SKM-1 treated with dmso at 0.1 percent for 144 hours (cell line): ENCODE measurements around the gene FRMD3.
"Not testable (repeated sequence)": the region's sequence is repeated elsewhere in the genome, so short reads cannot be mapped to it uniquely, and the experiment has no call there.

Source experiments
- DNase-seq: peaks from one replicate; lab custom pipeline; 2025; ENCODE audit not compliant: unreplicated experiment; lab: John Stamatoyannopoulos, UW

Gene FRMD3

GRCh38 chr9:83523684-83524083, 14.5 kb downstream of the FRMD3 start:
- no peak for DNase-seq

- no peak for DNase-seq
Observed at GRCh38 chr9:83521411-83521810, 16.8 kb downstream of the FRMD3 start.

- DNase-seq = no peak
Observed at GRCh38 chr9:83521011-83521410, 17.2 kb downstream of the FRMD3 start.

- no peak for DNase-seq
Observed at GRCh38 chr9:83520292-83520691, 17.9 kb downstream of the FRMD3 start.

DNA sequence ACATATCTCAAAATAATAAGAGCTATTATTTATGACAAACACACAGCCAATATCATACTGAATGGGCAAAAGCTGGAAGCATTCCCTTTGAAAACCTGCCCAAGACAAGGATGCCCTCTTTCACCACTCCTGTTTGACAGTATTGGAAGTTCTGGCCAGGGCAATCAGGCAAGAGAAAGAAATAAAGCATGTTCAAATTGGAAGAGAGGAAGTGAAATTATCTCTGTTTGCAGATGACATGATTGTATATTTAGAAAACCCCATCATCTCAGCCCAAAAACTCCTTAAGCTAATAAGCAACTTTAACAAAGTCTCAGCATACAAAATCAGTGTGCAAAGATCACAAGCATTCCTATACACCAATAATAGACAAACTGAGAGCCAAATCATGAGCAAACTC, 20.2 kb downstream of the FRMD3 start:
- DNase-seq = not testable (repeated sequence)

DNA sequence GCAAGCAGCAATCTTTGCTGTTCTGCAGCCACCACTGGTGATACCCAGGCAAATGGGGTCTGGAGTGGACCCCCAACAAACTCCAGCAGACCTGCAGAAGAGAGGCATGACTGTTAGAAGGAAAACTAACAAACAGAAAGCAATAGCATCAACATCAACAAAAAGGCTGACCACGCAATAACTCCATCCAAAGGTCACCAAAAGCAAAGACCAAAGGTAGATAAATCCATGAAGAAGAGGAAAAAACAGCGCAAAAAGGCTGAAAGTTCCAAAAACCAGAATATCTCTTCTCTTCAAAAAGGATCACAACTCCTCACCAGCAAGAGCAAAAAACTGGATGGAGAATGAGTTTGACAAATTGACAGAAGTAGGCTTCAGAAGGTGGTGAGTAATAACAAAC, 23.4 kb downstream of the FRMD3 start:
- no peak for DNase-seq

DNA sequence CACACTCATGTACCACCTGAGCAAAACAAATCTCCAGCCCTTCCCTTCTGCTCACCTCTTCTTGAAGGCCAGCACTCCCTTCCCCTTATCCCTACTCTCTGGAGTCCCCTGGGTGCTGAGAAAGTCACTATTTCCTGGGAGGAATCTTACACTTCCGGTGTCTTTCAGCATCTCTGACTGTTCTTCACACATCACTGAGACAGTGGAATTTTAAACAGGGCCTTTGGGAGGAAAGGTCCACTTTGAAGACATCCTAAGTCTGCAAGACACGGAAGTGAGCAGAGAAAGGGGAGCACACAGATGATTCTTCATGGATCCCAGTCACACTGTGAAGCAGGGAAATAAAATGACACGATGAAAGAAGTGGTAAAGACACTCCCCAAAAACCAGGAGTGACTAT, 25.6 kb downstream of the FRMD3 start:
- DNase-seq = no peak

DNA sequence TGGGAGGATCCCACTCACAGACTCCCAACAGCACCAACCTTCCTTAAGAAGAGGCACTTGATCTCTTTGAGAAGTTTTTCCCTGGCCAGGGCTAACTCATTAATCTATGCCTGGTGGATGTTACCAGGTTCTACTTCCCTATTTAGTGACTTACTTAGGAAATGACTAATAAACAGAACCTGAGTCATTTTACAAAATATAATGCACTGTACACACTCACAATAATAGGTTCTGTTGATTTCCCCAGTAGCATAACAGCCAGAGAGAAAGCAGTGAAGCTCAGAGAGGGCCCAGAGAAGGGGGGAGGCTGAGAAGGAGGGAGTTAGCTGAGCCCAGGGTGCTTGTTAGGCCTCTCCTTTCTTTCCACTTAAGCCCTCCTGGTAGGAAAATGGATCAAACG, 27.1 kb downstream of the FRMD3 start:
- peak; percentile 24 for DNase-seq

- DNase-seq = no peak
Observed at GRCh38 chr9:83509402-83509801, 28.8 kb downstream of the FRMD3 start.

DNA sequence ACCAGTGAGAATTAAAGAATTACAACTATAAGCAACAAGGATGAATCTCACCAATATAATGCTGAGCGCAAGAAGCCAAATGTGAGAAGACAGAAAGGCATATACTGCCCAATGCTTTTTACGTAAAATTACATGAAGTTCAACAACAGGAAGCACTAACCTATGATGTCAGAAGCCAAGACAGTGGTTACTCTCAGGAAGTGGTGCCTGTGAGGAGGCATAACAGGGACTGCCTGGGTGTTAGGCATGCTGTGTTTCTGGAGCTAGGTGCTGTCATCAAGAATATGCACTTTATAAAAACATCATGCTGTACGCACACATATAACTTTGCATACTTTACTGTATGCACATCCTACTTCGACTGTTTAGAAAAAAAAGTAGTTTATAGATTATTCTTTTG, 30.1 kb downstream of the FRMD3 start:
- no peak for DNase-seq

DNA sequence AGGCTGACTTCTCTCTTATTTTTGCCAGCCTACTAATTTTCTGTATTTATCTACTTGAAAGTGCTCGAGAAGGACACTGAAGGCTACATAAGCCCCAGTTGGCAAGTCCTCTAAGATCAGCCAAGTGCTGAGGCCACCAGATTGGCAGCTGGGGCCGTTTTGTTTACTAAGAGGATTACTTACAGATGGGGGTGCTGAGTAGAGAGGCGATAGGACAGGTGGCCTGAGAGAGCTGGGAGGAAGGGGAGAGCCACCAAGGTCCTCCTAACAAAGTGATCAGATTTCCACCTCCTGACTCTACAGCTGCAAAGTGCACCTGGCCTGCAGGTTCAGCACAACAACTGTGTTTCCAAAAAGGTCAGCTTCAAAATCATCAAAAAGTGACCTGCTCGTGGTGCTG, 32.9 kb downstream of the FRMD3 start:
- DNase-seq = no peak

DNA sequence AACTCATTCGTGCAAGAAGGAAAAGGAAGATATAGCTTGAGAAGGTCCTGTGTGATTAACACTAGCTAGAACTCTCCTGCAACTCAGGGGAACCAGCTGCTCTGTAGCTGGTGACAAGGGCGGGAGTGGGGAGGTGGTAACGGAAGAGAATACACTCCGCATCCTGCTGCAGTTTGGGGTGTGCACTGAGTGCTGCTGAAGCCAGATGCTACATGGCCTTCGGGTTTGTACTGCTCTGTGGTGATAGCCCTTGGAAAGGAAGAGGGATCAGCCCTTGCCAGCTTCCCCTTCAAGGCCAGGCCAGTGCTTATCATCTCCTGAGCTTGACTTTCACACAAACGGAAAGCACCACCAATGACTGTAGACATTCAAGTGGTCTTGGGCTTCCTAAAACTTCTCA, 34.3 kb downstream of the FRMD3 start:
- DNase-seq = no peak

GRCh38 chr9:83501565-83501964, 36.6 kb downstream of the FRMD3 start:
- DNase-seq = no peak

- no peak for DNase-seq
Observed at GRCh38 chr9:83497441-83497840, 40.8 kb downstream of the FRMD3 start.

DNA sequence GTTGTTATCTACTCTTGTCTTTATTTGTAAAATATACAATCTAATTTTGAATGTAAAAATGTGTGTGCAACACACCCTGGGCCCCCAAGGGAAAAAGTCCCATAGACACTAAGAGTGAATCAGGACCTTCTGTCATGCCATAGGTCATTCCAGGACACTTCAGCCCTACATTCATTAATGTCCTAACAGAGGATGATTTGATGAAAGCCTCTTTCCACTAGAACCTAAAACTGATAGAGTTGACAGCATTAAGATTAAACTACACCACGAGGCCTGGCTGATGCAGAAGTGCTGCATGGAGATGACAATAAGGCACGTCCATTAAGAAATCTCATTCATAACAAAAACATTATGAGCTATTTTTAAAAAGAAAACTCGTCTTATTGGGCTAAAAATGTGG, 46.2 kb downstream of the FRMD3 start:
- no peak for DNase-seq

- no peak for DNase-seq
Observed at GRCh38 chr9:83491413-83491812, 46.8 kb downstream of the FRMD3 start.

DNA sequence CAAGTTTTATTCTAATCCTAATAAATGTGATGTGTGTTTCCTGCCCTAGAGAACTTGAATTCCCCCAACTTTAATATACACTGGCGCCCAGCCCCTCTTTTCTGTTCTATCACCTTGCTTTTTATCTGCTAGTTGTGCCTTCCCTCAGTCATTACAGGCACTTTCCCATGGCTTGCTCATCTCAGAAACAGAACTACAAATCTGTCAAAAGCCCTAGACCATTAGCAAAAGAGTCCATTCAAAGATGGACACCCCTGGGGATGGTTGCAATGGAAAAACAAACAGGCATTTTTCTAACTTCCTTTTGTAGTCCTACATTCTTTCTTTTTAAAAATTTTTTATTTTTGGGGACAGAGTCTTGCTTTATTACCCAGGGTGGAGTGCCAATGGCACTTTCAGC, 48.2 kb downstream of the FRMD3 start:
- no peak for DNase-seq

- no peak for DNase-seq
Observed at GRCh38 chr9:83484990-83485389, 53.2 kb downstream of the FRMD3 start.

DNA sequence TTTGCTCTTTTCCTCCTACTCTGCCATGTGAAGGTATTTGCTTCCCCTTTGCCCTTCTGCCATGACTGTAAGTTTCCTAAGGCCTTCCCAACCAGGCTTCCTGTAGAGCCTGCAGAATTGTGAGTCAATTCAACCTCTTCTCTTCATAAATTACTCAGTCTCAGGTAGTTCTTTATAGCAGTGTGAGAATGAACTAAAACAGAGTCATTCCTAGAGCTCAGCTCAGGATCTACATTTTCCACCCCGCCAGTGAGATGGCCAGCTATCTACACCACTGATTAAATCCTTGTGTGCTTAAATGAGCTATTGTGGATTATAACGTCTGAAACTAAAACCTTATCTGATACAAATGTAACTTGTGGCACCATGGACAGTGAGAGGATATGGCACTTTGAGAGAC, 55.0 kb downstream of the FRMD3 start:
- DNase-seq = no peak

DNA sequence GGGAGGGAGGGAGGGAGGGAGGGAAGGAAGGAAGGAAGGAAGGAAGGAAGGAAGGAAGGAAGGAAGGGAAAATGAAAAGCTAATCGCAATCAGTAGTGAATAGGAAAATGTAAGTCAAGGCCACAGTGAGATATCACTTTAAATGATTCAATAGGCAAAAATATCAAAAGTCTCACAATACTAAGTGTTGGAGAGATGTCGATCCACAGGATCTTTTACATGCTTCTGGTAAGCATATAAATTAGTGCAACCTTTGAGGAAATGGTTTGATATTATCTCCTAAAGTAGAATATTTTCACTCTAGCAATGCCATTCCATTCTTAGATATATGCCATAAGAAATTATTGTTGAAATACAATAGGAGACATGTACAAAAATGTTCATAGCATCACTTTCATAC, 58.4 kb downstream of the FRMD3 start:
- no peak for DNase-seq

DNA sequence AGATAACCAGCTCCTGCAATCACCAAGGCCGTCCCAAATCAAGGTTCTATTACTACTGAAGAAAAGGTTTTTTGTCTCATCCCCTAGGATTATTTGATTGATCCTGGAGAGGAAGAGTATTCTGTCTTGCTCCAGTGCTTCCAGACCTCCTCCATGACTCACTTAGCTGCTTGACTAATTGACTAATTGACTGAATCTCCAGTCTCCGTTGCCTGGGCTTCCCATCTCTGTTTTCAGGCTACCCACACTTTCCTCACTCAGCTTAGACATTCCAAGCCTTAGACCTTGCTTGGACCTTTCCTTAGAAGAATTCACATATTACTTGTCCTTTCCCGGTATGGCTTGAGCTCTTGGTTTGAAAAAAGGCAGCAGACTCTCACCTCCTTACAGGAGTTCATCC, 60.6 kb downstream of the FRMD3 start:
- DNase-seq = no peak

DNA sequence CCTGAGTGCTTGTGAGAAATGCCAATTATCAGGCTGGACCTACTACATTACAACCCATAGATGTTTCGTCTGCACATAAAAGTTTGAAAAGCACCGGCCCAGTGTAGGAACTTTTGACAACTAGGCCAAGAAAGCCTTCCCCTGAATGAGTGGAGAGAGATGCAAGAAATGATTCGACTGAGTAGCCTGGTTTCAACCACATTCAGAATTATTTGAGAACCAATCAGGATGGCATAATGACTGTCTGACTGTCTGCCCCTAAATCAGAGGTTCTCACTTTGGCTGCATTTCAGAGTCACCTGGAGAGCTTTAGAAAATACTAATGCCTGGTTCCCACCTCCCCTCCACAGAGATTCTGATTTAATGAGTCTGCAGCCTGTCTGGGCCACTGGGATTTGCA, 61.1 kb downstream of the FRMD3 start:
- DNase-seq = no peak

DNA sequence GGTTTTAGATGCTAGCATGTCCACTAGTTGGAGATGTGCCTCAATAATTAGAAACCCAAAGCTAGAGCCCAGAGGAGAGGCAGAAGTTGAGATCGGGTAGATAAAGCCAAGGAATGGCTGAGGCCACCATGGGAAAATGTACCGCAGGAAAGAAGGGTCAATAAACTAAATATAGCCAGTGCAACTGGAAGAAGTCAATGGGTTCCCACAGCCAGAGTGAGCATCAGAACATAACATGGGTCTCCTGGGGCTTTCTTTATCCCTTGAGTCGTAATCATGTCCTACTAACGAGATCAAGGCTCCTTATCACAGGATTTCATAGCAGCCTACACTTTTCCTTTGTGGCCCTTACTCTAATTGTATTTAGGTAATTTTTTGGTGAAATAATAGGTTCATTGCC, 61.7 kb downstream of the FRMD3 start:
- DNase-seq = no peak

DNA sequence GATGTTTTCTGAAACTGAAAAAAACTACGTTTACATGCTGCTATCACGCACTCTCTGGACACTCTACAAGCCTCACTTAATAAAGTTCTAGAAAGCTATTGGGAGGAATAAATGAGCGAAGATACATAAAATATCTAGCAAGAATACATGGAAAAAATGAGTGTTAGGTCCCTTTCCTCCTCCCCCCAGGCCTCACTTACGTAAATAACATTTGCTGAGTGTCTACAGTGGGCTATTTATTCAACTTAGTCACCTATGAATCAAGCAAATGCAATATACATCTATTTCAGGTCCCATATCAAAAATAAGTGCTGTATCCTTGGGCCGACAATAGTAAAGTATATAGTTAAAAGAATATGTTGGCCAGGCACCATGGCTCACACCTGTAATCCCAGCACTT, 62.5 kb downstream of the FRMD3 start:
- DNase-seq = no peak
